ENCODE results near the gene WRAP53.
A peak's percentile ranks its signal among the peaks of the same experiment; 100 is the strongest.

Gene WRAP53

GRCh38 chr17:7684851-7685532 lies 3.3 kb upstream of the WRAP53 start:
- DNase-seq, result no peak

- peak; percentile 94 for DNase-seq
These were observed 2.6 kb upstream of the WRAP53 start for GRCh38 chr17:7685533-7686221.

GRCh38 chr17:7686222-7687071 lies 1.8 kb upstream of the WRAP53 start:
- peak; percentile 85 for DNase-seq

GRCh38 chr17:7687072-7687907 lies 987 bp upstream of the WRAP53 start, which contains the start of gene TP53:
TP53 (minus strand) TSS chr17:7687490; CDS start chr17:7676594, 10,896 bp downstream.
- DNase-seq, result peak; percentile 93

GRCh38 chr17:7688808-7689316 lies 585 bp downstream of the WRAP53 start:
- no peak for DNase-seq

GRCh38 chr17:7695586-7695985 lies 7.3 kb downstream of the WRAP53 start:
- DNase-seq, result no peak

GRCh38 chr17:7697828-7698588 lies 9.7 kb downstream of the WRAP53 start:
- DNase-seq, result no peak

GRCh38 chr17:7700510-7700909 lies 12.2 kb downstream of the WRAP53 start:
- DNase-seq, result no peak

- no peak for DNase-seq
These were observed 13.4 kb downstream of the WRAP53 start for GRCh38 chr17:7701681-7702080.

GRCh38 chr17:7702776-7703175 lies 14.5 kb downstream of the WRAP53 start:
- no peak for DNase-seq

GRCh38 chr17:7703584-7704479 lies 15.6 kb downstream of the WRAP53 start:
- DNase-seq, result peak; percentile 87

GRCh38 chr17:7704601-7705268 lies 16.5 kb downstream of the WRAP53 start, which contains the start of gene EFNB3:
EFNB3 (plus strand) TSS chr17:7705202; CDS start chr17:7705599, 397 bp downstream.
- peak; percentile 76 for DNase-seq

- no peak for DNase-seq
These were observed 17.3 kb downstream of the WRAP53 start for GRCh38 chr17:7705269-7706255.

- no peak for DNase-seq
These were observed 18.5 kb downstream of the WRAP53 start for GRCh38 chr17:7706631-7707354.

- DNase-seq, result no peak
These were observed 19.2 kb downstream of the WRAP53 start for GRCh38 chr17:7707446-7707845.

- DNase-seq, result no peak
These were observed 19.8 kb downstream of the WRAP53 start for GRCh38 chr17:7707858-7708750.

- DNase-seq, result no peak
These were observed 20.8 kb downstream of the WRAP53 start for GRCh38 chr17:7709031-7709430.
